ENCODE data around the gene CCDC28B.

The CCDC28B gene

DNA sequence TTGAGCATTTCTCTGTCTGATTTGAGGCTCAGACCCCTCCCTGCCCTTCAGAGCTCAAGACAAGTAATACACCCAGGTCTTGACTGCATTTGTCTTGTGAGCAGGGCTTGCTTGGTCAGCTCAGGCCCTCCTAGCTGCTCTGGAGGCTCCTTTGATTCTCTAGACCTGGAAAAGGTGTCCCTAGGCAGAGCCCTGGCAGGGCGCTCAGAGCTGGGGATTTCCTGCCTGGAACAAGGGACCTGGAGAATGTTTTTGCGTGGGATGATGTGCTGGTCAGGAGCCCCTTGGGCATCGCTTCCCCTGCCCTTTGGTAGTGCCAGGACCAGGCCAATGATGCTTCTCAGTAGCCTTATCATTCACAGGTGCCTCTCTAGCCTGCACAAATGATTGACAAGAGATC lies 4.9 kb upstream of the CCDC28B start:
- no peak for DNase-seq

DNA sequence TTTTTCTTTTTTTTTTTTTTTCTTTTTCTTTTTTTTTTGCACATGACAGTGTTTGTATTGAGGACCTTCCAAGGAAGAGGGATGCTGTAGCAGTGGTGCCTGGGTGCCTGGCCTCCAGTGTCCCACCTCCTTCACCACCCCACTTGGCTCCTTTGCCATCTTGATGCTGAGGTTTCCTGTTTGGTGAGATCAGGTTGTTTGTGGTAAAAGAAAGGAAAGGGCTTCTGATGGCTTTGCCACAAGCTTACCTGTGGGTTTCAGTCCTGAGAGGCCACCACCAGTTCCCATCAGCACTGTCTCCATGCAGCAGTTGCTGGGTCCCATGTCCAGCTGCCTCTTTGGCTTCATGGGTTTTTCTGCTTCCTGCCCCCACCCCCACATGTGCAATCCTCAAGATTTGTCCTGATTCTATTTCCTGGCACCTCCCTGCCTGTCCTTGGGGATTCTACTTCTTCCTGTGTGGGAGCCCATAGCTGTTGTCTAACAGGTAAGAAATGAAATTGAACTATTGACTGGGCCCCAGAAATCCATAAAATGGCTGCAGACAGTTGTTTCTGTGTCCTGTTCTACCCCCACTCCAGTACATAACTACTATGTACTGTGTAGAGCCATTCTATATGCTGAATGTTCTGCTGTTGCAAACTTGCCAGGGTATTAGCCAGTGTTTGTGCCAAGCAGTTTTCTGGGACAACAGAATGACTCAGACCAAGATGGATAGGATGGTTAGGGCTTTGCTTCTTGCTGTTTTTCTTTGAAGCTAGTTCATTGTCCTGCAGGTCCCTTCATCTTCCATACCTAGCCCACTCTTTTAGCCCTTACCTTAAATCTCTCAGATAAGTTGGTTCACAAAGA lies 4.2 kb upstream of the CCDC28B start:
- peak; percentile 56 for DNase-seq

DNA sequence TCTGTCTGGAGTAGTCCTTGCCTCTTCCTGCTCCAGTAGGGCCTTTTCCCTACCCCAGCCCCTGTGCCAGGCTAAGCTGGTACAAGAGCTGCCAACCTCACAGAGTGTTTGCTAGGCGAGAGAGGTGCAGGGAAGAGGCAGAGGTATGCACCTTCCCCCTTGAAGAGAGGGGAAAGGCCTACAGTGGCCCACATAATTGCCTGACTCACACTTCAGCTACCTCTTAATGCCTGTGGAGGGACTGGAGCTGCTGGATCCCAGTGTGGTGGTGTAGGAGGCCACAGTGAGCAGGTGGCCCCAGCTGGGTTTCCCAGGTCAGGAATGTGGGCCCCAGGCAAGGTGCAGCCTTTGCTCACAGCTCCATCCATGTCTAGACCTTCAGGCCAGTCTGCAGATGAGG lies 3.3 kb upstream of the CCDC28B start:
- DNase-seq: no peak

DNA sequence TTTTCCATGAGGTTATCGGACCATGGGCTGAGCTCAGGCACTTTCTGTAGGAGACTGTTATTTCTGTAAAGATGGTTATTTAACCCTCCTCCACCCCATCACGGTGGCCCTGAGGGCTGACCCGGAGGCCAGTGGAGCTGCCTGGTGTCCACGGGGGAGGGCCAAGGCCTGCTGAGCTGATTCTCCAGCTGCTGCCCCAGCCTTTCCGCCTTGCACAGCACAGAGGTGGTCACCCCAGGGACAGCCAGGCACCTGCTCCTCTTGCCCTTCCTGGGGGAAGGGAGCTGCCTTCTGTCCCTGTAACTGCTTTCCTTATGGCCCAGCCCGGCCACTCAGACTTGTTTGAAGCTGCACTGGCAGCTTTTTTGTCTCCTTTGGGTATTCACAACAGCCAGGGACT lies 2.6 kb upstream of the CCDC28B start:
- no peak for DNase-seq

DNA sequence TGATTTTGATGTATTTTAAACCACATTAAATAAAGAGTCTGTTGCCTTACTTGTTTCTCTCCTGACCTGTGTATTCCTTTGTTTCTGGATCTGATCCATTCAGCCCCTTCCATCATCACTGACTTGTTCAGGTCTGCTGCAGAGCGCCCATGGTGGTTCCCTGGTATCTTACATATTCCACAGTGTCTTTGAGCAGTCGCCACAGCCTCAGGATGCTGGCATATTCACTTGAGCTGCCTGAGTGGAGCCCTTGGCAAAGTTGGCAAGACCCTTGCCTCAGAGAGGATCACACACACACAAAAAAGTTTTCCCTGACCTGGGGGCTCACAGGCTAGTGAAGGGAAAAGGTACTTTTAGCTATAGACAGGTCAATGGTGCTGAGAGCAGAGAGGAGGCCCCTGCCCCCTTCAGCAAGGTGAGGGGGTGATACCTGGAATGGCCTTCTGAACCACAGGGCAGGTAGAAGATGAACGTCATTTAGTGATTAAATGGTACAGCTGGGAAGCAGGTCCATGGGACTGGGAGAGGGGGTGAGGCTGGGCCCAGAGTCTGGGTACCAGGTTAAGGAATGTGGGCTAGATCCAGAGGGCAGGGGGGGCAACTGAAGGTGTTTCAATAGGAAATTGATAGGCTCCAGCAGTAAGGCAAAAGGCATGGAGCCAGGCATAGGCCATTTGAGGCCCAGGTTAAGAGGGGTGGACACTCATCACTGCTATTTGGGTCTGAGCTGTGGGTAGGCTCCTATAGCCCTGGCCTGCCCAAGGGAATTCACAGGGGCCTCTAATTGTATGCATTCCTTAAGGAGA lies 2.0 kb upstream of the CCDC28B start:
- no peak for DNase-seq

GRCh38 chr1:32199043-32199716 lies 1.2 kb upstream of the CCDC28B start:
- no peak for DNase-seq

GRCh38 chr1:32199717-32200072 lies 700 bp upstream of the CCDC28B start:
- DNase-seq: no peak

DNA sequence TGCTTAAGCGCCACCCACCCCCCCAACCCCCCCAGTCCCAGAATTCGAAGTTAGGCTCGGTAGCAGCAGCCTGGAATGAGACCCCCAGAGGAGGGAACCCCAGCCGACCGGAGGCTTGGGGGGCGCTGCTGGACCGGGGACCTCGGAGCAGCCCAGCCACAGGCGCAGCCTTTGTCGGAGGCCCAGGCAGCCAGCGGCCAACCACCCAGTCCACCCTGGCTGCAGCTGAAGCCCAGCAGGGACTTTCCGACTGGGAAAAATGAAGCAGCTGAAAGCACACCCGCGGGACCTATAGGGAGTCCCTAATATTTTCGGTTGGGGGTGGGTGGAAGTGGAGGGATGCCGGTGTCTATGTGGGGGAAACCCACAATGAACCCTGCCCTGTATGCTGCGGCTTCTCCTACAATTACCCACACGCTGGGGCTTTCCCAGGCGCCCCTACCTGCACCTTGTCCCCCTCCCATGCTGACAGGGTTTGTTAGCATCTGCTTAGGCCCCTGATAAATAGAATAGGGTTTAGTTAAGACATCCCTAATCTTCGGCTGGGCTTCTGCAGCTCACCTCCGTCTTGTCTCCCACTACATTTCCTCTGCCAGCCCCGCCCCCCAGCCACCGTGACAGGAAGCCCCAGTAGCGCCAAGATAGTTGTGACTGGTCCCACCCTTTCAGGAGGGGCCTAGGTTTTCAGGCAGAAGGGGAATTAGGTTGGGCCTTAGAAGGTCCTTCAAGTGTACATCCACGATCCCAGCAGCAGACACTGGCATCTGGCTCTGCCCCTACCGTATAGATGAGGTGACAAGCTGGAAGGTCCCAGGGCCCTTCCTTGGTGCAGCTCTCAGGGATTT lies 838 bp downstream of the CCDC28B start:
- peak; percentile 81 for DNase-seq

DNA sequence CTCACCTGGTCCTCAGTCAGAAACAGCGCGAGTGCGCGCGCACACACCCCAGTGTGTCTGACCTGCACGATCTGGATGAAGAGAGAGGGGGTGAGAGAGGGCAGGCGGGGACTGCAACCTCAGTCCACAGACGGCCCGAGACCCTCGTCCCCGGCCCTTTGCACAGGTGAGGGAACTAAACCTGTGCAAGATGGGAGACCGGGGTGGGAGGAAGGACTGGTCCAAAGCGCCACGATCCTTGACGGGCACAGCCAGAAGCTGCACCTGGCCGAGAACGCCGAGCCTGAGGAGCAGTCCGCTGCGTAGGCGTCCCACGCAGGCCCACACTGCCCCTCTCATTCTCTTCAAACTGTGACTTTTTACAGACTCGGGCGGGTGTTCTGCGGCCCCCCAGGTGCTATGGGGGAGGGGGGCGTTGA lies 4.6 kb downstream of the CCDC28B start:
- no peak for DNase-seq

DNA sequence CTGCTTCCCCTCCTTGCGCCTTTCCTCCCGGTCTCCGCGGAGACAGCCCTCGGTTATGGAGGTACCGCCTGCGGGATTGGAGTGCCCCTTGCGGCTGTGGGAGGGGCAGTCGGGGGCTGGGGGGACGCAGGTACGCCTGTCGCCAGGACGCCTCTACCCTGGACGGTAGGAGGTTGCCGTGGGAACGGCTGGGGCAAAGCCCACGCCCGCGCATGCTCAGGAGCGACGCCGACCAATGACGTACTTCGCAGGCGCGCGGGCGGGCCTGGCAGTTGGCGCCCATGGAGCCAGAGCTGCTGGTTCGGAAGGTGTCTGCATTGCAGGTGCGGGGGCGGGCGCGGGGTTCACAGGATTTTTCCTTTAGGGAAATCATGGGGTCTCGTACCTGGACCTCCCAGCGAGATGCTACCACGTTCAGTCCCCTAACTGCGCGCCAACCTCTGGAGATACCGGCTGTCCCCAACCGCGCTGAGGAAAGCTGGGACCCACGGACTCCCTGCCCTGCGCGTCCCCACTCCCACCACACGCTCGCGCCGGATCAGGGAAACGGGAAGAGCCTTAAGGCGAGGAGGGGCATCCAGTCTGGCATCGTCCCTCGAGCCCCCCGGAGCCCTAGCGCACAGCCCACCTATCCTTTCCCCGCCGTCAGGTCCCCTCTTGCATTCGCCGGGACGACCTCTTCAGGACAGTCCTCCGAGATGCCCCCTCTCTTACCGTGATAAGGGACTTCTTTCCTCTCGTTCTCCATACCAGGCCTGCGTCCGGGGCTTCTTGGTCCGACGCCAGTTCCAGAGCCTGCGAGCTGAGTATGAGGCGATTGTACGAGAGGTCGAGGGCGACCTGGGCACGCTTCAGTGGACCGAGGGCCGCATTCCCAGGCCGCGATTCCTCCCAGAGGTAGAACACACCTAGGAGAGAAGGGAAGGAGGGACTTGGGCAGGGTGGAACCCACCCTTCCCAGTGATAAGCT lies 5.3 kb downstream of the CCDC28B start, which contains the start of gene IQCC:
TSS of gene IQCC (plus strand) at position 271 of the 970 bp plus-strand sequence. CDS start at position 282, 11 bp downstream.
- peak; percentile 89 for DNase-seq

DNA sequence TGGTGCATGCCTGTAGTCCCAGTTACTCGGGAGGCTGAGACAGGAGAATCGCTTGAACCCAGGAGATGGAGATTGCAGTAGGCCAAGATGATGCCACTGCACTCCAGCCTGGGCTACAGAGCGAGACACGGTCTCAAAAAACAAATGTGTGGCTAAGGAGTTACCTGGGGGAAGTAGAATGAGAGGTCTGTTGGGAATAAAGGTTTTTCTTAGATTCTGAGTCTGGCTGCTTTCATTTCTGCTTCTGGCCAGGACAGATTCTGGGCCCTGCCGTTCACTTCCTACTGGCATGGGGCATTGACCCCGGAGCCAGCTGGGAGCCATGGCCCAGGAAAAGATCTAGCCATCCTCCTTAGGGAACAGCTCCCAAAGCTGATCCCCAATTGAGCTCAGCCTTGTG lies 8.1 kb downstream of the CCDC28B start:
- no peak for DNase-seq

DNA sequence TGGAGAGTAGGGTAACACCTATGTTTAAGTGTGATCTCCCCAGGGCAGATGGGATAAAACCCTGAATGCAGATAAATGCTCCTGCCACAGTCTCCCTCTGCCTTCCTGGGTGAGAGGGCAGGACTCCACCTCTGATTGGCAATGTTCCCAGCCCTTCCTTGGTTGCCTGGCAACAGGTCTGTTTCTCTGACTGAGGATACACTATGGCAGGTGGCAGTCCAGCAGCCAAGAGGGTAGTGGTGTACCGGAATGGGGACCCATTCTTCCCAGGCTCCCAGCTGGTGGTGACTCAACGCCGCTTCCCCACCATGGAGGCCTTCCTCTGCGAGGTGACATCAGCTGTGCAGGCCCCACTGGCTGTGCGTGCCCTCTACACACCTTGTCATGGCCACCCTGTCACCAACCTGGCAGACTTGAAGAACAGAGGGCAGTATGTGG lies 8.5 kb downstream of the CCDC28B start, which contains the start of gene DCDC2B:
TSS of gene DCDC2B (plus strand) at position 199 of the 438 bp plus-strand sequence. CDS start at position 204, 5 bp downstream.
- DNase-seq: no peak

- peak; percentile 58 for DNase-seq
These were observed 15.5 kb downstream of the CCDC28B start for GRCh38 chr1:32215629-32216480.

GRCh38 chr1:32216566-32216965 lies 16.2 kb downstream of the CCDC28B start:
- DNase-seq: no peak

DNA sequence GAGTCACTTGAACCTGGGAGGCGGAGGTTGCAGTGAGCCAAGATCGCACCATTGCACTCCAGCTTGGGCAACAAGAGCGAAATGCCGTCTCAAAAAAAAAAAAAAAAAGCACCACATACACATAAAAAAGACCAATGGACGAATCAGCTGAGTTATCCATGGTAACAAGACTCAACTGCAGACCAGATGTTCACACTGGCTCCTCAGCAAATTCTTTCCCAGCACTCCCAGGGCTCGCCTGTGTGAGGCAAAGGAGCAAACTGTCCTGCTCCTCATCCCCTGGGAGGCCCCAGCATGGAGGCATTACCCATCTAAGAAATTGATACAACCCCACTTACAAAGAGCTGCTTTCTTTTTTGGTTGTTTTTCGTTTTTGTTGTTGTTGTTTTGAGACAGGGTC lies 18.6 kb downstream of the CCDC28B start:
- DNase-seq: no peak

GRCh38 chr1:32220746-32221580 lies 20.6 kb downstream of the CCDC28B start:
- DNase-seq: no peak

DNA sequence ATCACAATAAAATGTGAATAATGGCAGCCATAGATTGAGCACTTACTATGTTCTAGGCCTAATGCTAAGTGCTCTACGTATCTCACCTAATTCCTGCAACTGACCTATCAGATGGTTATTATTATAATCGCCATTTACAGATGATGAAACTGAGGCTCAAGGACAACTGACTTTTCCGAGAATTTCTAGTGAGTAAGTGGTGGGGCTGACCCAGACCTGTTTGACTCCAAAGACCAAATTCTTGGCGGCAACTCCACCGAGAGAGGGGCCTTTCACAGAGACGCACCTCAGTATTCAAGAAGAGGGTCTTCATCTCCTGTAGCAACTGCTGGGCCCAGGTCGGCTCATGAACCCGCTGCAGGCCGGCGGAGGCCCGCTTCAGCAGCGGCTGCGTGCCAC lies 21.2 kb downstream of the CCDC28B start:
- no peak for DNase-seq

- peak; percentile 94 for DNase-seq
These were observed 21.8 kb downstream of the CCDC28B start, which contains the start of the genes EIF3I and TMEM234 for GRCh38 chr1:32221980-32222755. TSS of gene EIF3I (plus strand) at chr1:32222407. CDS start at chr1:32222442, 35 bp downstream. TSS of gene TMEM234 (minus strand) at chr1:32222353. CDS start at chr1:32222322, 31 bp downstream.

Data from activated CD4-positive, alpha-beta T cell treated with anti-CD3 and anti-CD28 coated beads, Interleukin-2, amount 50 U/mL, for 16 hours (primary cell).